HUES48 (cell line): ENCODE data around the gene HEXA.

ENCODE experiments used
- H3K27ac ChIP-seq: one replicate; pipeline ENCODE4 v1.7.0; 2013; ENCODE audit warnings: low read depth, low read length, inconsistent platforms
- H3K27me3 ChIP-seq: 2 replicates; pipeline ENCODE4 v1.6.1; 2013; ENCODE audit warnings: mild to moderate bottlenecking, low read length; ENCODE audit not compliant: control insufficient read depth, insufficient read depth
- H3K36me3 ChIP-seq: 2 replicates; pipeline ENCODE4 v1.6.1; 2013; ENCODE audit warnings: low read length; ENCODE audit not compliant: control insufficient read depth, insufficient read depth
- H3K4me1 ChIP-seq: 2 replicates; pipeline ENCODE4 v1.6.1; 2013; ENCODE audit warnings: mild to moderate bottlenecking, low read length; ENCODE audit not compliant: control insufficient read depth, insufficient read depth
- H3K4me3 ChIP-seq: 2 replicates; pipeline ENCODE4 v1.5.1; 2013; ENCODE audit warnings: mild to moderate bottlenecking, low read depth, low read length
- H3K9ac ChIP-seq: 2 replicates; pipeline ENCODE4 v1.6.1; 2013; ENCODE audit warnings: mild to moderate bottlenecking, low read depth, low read length, moderate library complexity
- H3K9me3 ChIP-seq: 2 replicates; pipeline ENCODE4 v1.6.1; 2013; ENCODE audit warnings: low read length; ENCODE audit not compliant: control insufficient read depth, insufficient read depth

The HEXA gene

GRCh38 chr15:72377331-72377730 lies 1.5 kb upstream of the HEXA start:
- Histone ChIP-seq H3K27me3 (no peaks in the 10 kb centered on the region; the same call in 1 of the 2 replicates), H3K4me3 (no peak overlapping the region), H3K9me3 (no peaks in the 10 kb centered on the region), H3K4me1 (0 out of 2 replicates have a peak, but pooled peaks cover 7% of the 10 kb centered on the region), H3K9ac (no peak overlapping the region), H3K36me3 (no peaks in the 10 kb centered on the region; the same call in 1 of the 2 replicates), H3K27ac (no peak overlapping the region)

- Histone ChIP-seq H3K9me3 (no peaks in the 10 kb centered on the region), H3K4me3 (peak overlapping the region; percentile 83), H3K27me3 (no peaks in the 10 kb centered on the region; the same call in 1 of the 2 replicates), H3K9ac (peak overlapping the region; percentile 83), H3K36me3 (no peaks in the 10 kb centered on the region; the same call in 1 of the 2 replicates), H3K4me1 (0 out of 2 replicates have a peak, but pooled peaks cover 7% of the 10 kb centered on the region), H3K27ac (peak overlapping the region; percentile 70)
These were observed 341 bp downstream of the HEXA start for GRCh38 chr15:72375501-72375845.

GRCh38 chr15:72372361-72372760 lies 3.5 kb downstream of the HEXA start:
- no peaks in the 10 kb centered on the region for H3K27me3 ChIP-seq
- no peak overlapping the region for H3K27ac ChIP-seq
- H3K4me1 ChIP-seq, result 0 out of 2 replicates have a peak, but pooled peaks cover 7% of the 10 kb centered on the region
- H3K4me3 ChIP-seq, result no peak overlapping the region
- H3K36me3 ChIP-seq, result peaks cover 5% of the 10 kb centered on the region
- H3K9ac ChIP-seq, result no peak overlapping the region
- no peaks in the 10 kb centered on the region for H3K9me3 ChIP-seq

GRCh38 chr15:72369964-72370363 lies 5.8 kb downstream of the HEXA start:
- no peak overlapping the region for H3K9ac ChIP-seq
- H3K27me3 ChIP-seq, result no peaks in the 10 kb centered on the region
- no peaks in the 10 kb centered on the region for H3K9me3 ChIP-seq
- H3K4me1 ChIP-seq, result no peaks in the 10 kb centered on the region
- no peak overlapping the region for H3K27ac ChIP-seq
- no peak overlapping the region for H3K4me3 ChIP-seq
- H3K36me3 ChIP-seq, result peaks cover 5% of the 10 kb centered on the region

- Histone ChIP-seq H3K9me3 (no peaks in the 10 kb centered on the region), H3K27me3 (no peaks in the 10 kb centered on the region), H3K36me3 (peaks cover 5% of the 10 kb centered on the region), H3K9ac (no peak overlapping the region), H3K4me3 (no peak overlapping the region), H3K27ac (no peak overlapping the region), H3K4me1 (no peaks in the 10 kb centered on the region)
These were observed 6.9 kb downstream of the HEXA start for GRCh38 chr15:72368899-72369298.

- no peak overlapping the region for H3K4me3 ChIP-seq
- H3K9me3 ChIP-seq, result no peaks in the 10 kb centered on the region
- no peaks in the 10 kb centered on the region for H3K4me1 ChIP-seq
- H3K9ac ChIP-seq, result no peak overlapping the region
- H3K27ac ChIP-seq, result no peak overlapping the region
- no peaks in the 10 kb centered on the region for H3K27me3 ChIP-seq
- peaks cover 5% of the 10 kb centered on the region for H3K36me3 ChIP-seq
These were observed 7.5 kb downstream of the HEXA start for GRCh38 chr15:72368325-72368724.

GRCh38 chr15:72365844-72366243 lies 10.0 kb downstream of the HEXA start:
- H3K9ac ChIP-seq, result no peak overlapping the region
- H3K9me3 ChIP-seq, result no peaks in the 10 kb centered on the region
- no peak overlapping the region for H3K27ac ChIP-seq
- H3K36me3 ChIP-seq, result peaks cover 5% of the 10 kb centered on the region
- H3K27me3 ChIP-seq, result no peaks in the 10 kb centered on the region
- H3K4me1 ChIP-seq, result no peaks in the 10 kb centered on the region
- no peak overlapping the region for H3K4me3 ChIP-seq

GRCh38 chr15:72361176-72361575 lies 14.6 kb downstream of the HEXA start:
- Histone ChIP-seq H3K9ac (no peak overlapping the region), H3K27ac (no peak overlapping the region), H3K4me1 (no peaks in the 10 kb centered on the region), H3K36me3 (peaks cover 6% of the 10 kb centered on the region), H3K4me3 (no peak overlapping the region), H3K27me3 (no peaks in the 10 kb centered on the region), H3K9me3 (no peaks in the 10 kb centered on the region)

GRCh38 chr15:72358650-72359171 lies 17.1 kb downstream of the HEXA start:
- no peak overlapping the region for H3K27ac ChIP-seq
- no peak overlapping the region for H3K9ac ChIP-seq
- no peaks in the 10 kb centered on the region for H3K4me1 ChIP-seq
- H3K27me3 ChIP-seq, result no peaks in the 10 kb centered on the region
- H3K4me3 ChIP-seq, result no peak overlapping the region
- H3K9me3 ChIP-seq, result no peaks in the 10 kb centered on the region
- H3K36me3 ChIP-seq, result peaks cover 29% of the 10 kb centered on the region

GRCh38 chr15:72358121-72358520 lies 17.7 kb downstream of the HEXA start:
- H3K27ac ChIP-seq, result no peak overlapping the region
- no peaks in the 10 kb centered on the region for H3K4me1 ChIP-seq
- no peak overlapping the region for H3K9ac ChIP-seq
- H3K4me3 ChIP-seq, result no peak overlapping the region
- H3K9me3 ChIP-seq, result no peaks in the 10 kb centered on the region
- H3K36me3 ChIP-seq, result peaks cover 35% of the 10 kb centered on the region
- no peaks in the 10 kb centered on the region for H3K27me3 ChIP-seq

- Histone ChIP-seq H3K27ac (no peak overlapping the region), H3K27me3 (no peaks in the 10 kb centered on the region), H3K4me1 (no peaks in the 10 kb centered on the region), H3K9me3 (no peaks in the 10 kb centered on the region), H3K4me3 (no peak overlapping the region), H3K9ac (no peak overlapping the region), H3K36me3 (peaks cover 61% of the 10 kb centered on the region)
These were observed 21.3 kb downstream of the HEXA start for GRCh38 chr15:72354496-72354895.
